ENCODE data around the gene SRRD.

DNA sequence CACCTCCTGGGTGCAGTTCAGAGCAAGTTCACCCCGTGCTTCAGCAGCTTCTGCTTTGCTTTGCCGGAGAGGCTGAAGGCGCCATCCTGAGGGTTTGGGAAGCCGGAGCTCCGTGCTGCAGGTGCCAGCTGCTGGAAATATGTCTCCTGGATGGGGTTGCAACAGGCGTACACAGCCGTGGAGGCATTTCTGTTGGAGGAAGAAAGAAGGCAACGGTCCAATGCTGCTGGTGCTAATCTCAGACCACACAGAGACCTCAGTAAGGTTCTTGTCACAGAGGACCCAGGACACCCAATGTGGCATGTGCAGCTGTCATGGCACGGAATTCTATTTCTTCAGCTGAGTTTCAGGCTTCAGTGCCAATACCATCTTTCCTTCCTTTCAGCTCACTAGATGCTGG lies 30.5 kb upstream of the SRRD start:
- TF ChIP-seq, protein P1, sequence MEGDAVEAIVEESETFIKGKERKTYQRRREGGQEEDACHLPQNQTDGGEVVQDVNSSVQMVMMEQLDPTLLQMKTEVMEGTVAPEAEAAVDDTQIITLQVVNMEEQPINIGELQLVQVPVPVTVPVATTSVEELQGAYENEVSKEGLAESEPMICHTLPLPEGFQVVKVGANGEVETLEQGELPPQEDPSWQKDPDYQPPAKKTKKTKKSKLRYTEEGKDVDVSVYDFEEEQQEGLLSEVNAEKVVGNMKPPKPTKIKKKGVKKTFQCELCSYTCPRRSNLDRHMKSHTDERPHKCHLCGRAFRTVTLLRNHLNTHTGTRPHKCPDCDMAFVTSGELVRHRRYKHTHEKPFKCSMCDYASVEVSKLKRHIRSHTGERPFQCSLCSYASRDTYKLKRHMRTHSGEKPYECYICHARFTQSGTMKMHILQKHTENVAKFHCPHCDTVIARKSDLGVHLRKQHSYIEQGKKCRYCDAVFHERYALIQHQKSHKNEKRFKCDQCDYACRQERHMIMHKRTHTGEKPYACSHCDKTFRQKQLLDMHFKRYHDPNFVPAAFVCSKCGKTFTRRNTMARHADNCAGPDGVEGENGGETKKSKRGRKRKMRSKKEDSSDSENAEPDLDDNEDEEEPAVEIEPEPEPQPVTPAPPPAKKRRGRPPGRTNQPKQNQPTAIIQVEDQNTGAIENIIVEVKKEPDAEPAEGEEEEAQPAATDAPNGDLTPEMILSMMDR (IDR thresholded peaks at IDR 0.05; ENCODE audit: poor library complexity): no peak
- no peak for TF ChIP-seq EZH2phosphoT487 (IDR thresholded peaks at IDR 0.05; ENCODE audit: low read depth, severe bottlenecking, unreplicated experiment)
- TF ChIP-seq EZH2 (IDR thresholded peaks at IDR 0.05; ENCODE audit: borderline replicate concordance): no peak
